A549 (cell line): ENCODE data around the gene ELOVL5.

Experiments
- ESRRA ChIP-seq: fragments of 150-350 bp; IDR thresholded peaks from 2 replicates; pipeline ENCODE4 v1.6.1; 2014; ENCODE audit warnings: mild to moderate bottlenecking, low read length, borderline replicate concordance
- MYC ChIP-seq: IDR thresholded peaks from 2 replicates; pipeline ENCODE4 v1.6.1; 2012; ENCODE audit warnings: mild to moderate bottlenecking, inconsistent platforms, low read length, improper control_type of control experiment, borderline replicate concordance
- POLR2A ChIP-seq: IDR thresholded peaks from 2 replicates; pipeline ENCODE4 v1.6.1; 2012; ENCODE audit warnings: mild to moderate bottlenecking, low read length
- TF ChIP-seq, protein P1 (sequence below): IDR thresholded peaks from 2 replicates; pipeline ENCODE4 v1.6.1; 2012
- TF ChIP-seq, protein P2 (sequence below): fragments of >200 bp; sonication (Bioruptor Twin); formaldehyde crosslinking; IDR thresholded peaks from 3 replicates; pipeline ENCODE4 v1.5.1; 2016
- TF ChIP-seq, protein P3 (sequence below): fragments of 450-650 bp; IDR thresholded peaks from 2 replicates; pipeline ENCODE4 v1.6.1; 2014; ENCODE audit warnings: antibody characterized with exemption

DNA sequence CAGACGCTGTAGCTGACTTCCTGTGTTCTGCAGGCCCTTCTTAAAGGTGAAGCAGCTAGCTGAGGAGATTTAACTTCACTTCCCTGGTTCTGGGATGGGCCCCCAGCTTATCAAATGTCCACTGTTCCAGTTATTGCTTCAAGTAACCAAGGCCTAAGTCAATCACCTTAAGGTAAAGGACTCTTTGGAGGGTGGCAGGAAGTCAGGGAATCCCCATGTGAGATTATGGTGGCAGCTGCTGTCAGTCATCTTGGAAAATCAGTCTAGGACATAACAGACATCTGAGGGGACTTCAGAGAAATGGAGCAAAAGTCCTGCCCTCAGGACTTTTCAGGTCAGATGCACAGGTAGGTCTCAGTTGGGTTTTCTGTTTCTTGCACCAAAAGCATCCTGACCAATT, 3.8 kb downstream of the ELOVL5 start:
- TF ChIP-seq, protein P1, sequence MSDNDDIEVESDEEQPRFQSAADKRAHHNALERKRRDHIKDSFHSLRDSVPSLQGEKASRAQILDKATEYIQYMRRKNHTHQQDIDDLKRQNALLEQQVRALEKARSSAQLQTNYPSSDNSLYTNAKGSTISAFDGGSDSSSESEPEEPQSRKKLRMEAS, result no peak
- TF ChIP-seq, protein P2, sequence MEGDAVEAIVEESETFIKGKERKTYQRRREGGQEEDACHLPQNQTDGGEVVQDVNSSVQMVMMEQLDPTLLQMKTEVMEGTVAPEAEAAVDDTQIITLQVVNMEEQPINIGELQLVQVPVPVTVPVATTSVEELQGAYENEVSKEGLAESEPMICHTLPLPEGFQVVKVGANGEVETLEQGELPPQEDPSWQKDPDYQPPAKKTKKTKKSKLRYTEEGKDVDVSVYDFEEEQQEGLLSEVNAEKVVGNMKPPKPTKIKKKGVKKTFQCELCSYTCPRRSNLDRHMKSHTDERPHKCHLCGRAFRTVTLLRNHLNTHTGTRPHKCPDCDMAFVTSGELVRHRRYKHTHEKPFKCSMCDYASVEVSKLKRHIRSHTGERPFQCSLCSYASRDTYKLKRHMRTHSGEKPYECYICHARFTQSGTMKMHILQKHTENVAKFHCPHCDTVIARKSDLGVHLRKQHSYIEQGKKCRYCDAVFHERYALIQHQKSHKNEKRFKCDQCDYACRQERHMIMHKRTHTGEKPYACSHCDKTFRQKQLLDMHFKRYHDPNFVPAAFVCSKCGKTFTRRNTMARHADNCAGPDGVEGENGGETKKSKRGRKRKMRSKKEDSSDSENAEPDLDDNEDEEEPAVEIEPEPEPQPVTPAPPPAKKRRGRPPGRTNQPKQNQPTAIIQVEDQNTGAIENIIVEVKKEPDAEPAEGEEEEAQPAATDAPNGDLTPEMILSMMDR, result no peak
- TF ChIP-seq, protein P3, sequence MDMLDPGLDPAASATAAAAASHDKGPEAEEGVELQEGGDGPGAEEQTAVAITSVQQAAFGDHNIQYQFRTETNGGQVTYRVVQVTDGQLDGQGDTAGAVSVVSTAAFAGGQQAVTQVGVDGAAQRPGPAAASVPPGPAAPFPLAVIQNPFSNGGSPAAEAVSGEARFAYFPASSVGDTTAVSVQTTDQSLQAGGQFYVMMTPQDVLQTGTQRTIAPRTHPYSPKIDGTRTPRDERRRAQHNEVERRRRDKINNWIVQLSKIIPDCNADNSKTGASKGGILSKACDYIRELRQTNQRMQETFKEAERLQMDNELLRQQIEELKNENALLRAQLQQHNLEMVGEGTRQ, result no peak
- TF ChIP-seq POLR2A (no peak), ESRRA (no peak), MYC (no peak)
